PC-9 (cell line): ENCODE measurements around the gene ARID3A.

ENCODE experiments used
- EZH2 ChIP-seq: fragments of 200-600 bp; sonication (generic); IDR thresholded peaks from 2 replicates; pipeline ENCODE4 v1.8.0; 2017; ENCODE audit warnings: antibody characterized with exemption, low read depth
- TF ChIP-seq, protein P1 (sequence below): fragments of 200-600 bp; sonication (generic); conservative IDR thresholded peaks from 2 replicates; pipeline ENCODE4 v1.6.1; 2017; ENCODE audit warnings: mixed run types, antibody characterized with exemption, mild to moderate bottlenecking, moderate library complexity

DNA sequence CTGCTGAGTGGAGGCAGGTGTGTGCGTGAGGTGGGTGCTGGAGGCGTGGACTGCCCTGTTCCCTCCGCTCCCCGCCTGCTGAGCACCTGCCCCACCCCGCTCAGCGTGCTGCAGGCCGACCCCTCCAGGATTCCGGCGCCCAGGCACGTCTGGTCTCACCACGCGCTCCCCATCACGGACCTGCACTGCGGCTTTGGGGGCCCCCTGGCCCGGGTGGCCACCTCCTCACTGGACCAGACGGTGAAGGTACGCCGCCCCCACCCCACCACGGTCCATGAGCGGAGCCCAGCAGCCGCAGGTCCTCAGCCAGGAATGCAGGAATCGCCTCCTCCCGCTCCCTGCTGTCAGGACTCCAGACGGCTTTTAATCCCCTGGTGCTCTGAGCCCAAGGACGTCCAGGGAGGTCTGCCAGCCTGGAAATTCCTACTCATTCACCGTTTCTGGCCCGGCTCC is 64.3 kb downstream of the ARID3A start:
- no peak for TF ChIP-seq EZH2
- TF ChIP-seq, protein P1, sequence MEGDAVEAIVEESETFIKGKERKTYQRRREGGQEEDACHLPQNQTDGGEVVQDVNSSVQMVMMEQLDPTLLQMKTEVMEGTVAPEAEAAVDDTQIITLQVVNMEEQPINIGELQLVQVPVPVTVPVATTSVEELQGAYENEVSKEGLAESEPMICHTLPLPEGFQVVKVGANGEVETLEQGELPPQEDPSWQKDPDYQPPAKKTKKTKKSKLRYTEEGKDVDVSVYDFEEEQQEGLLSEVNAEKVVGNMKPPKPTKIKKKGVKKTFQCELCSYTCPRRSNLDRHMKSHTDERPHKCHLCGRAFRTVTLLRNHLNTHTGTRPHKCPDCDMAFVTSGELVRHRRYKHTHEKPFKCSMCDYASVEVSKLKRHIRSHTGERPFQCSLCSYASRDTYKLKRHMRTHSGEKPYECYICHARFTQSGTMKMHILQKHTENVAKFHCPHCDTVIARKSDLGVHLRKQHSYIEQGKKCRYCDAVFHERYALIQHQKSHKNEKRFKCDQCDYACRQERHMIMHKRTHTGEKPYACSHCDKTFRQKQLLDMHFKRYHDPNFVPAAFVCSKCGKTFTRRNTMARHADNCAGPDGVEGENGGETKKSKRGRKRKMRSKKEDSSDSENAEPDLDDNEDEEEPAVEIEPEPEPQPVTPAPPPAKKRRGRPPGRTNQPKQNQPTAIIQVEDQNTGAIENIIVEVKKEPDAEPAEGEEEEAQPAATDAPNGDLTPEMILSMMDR = no peak
